Femur (tissue), 1 donor: ENCODE data around the gene CCDC28A.
"Not testable (repeated sequence)": the region's sequence is repeated elsewhere in the genome, so short reads cannot be mapped to it uniquely, and the experiment has no call there.

ENCODE experiments used
- DNase-seq: peaks from one replicate; pipeline ENCODE4 v3.0.0-alpha.2; 2017

CCDC28A gene

DNA sequence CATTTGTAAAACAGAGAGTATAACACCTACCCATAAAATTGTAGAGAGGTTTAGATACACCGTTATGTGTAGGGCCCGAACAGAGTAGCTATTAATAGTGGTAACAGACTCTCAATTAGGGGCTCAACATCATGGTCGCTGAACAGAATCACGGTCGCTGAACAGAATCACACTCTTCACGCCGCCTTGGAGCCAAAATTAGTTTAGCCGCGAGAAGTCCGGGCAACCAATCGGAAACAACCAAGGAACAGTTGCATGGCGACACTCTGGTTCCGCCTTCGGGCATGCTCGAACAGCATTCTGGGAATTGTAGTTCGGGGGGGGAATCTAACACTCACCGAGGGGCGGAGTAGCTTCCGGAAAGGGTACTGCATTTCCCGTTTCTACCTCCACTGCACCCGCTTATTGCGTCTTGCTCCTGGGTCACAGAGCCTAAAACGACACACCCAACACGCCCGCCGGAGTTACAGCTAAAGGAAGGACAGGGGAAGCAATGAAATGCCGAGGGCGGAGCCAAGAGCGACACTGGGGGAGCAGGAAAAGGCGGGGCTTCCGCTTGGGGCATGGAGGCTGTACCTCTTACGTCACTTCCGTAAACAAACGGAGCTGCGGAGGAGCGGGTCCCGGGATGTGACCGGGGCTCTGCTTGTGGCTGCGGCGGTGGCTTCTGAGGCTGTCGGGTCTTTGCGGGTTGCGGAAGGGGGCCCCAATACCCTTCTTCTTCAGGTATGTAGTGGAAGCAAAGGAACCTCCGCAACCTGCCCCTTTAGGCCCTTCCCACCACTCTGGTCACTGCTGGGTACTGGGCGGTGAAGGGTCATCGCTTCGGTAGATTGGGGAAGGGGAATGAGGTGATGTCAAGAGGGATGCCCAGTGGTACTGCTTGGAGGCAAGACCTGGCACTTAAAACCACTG lies at the start of gene CCDC28A:
TSS of gene CCDC28A (plus strand) at position 593 of the 915 bp plus-strand sequence. CDS start 2,352 bp downstream, outside the sequence.
- peak; percentile 96 for DNase-seq

DNA sequence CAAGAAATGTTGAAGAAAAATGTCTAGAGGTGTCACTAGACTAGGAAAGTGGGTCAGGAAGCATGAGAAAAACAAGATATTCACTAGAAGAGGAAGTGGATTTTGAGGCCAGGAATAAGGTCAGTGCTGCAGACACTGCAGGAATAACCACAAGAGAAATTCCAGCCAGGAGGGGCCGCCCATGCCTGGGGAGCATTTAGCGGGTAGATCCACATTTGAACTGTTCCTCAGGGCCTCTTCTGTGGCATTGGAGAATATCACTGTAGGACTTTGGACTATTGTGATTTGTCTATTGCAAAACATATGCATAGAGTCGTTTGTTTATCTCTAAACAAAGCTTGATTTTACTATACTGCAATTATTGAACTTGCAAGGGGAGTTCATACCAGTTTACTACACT lies 49.6 kb upstream of the CCDC28A start:
- peak; percentile 77 for DNase-seq

DNA sequence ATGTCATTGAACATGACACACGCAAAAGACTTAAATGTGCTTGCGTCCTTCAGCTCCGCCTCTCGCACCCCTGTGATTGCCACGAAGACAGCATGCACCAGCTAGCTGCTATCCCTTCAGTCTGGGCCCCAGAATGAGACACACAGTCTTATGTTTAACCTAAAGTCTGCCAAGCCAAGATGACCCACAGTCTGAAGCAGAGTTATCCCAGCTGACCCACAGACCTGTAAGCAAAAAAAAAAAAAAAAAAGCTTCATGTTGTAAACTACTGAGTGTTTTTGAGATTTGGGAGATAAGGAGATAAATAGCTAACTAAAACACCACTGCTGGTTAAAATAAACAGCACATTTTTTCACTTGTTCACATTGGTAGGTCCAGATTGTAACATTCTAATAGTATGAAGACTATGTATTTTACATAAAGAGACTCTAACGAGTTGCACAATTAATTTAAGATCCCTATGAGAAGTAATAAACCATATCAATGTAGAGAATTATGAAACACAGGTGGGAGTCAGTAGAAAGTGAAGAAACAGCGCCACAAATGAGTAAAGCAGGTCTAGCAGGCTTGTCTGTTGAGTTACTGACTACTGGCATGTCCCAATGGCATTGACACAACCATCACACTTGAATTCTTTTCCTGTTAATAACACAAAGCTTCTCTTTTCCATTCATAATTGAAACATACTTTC lies 47.4 kb upstream of the CCDC28A start:
- DNase-seq = no peak

DNA sequence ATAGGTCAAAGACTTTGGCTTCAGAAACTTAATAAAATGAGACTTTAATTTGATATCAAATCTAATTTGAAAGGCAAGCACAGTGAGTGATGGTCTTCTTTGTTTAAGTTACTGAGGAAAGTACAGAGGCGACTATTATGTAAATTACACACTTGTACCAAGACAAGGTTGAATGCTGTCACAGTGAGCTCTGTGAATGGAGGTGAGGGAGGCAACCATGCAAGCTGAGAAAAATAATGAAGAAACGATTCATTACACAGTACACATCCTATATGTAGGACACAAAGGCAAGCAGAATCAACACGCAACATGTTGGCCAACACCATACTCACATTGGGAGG lies 46.8 kb upstream of the CCDC28A start:
- no peak for DNase-seq

DNA sequence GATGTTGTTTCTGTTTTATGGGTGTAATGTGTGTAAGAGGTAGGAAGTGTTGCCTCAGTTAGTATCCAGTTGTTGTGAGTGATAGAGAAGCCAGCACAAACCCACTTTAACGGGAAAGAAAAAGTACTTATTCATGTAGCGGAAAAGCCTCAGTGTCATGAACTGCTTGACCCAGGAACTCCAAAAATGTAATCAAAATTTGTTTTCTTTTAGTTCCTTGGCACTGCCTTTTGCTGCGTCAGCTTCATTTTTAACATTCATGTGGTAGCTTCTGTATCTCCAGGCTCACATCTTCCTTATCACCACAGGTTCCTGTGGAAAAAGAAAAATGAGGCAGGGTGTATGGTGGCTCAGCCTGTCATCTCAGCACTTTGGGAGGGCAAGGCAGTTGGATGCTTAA lies 46.4 kb upstream of the CCDC28A start:
- no peak for DNase-seq

DNA sequence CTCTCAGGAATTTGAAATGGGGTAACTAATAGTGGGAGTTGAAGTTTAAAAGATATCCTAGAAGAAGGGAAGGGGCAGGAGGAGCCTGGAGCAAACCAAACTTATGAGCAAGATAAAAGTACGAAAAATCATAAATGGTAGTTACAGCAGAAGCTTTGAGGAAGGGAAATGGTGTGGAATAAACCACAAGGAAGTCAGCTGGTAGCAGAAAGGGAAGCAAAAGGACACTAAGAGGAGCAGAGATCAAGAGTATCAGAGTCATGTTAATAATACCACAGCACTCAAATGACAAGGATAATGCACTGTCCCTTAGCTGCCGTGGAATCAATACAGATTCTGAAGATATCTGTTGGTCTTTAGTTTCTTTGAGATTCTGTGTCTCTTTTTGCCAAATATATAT lies 44.9 kb upstream of the CCDC28A start:
- DNase-seq = no peak

DNA sequence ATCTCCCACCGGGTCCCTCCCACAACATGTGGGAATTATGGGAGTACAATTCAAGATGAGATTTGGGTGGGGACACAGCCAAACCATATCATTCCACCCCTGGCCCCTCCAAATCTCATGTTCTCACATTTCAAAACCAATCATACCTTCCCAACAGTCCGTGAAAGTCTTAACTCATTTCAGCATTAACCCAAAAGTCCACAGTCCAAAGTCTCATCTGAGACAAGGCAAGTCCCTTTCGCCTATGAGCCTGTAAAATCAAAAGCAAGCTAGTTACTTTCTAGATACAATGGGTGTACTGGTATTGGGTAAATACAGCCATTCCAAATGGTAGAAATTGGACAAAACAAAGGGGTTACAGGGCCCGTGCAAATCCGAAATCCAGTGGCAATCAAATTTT lies 43.5 kb upstream of the CCDC28A start:
- DNase-seq = not testable (repeated sequence)

GRCh38 chr6:138734585-138734984 lies 39.0 kb upstream of the CCDC28A start:
- DNase-seq = no peak

- DNase-seq = no peak
These were observed 36.9 kb upstream of the CCDC28A start for GRCh38 chr6:138736640-138737039.

- DNase-seq = no peak
These were observed 21.6 kb upstream of the CCDC28A start for GRCh38 chr6:138752017-138752416.

DNA sequence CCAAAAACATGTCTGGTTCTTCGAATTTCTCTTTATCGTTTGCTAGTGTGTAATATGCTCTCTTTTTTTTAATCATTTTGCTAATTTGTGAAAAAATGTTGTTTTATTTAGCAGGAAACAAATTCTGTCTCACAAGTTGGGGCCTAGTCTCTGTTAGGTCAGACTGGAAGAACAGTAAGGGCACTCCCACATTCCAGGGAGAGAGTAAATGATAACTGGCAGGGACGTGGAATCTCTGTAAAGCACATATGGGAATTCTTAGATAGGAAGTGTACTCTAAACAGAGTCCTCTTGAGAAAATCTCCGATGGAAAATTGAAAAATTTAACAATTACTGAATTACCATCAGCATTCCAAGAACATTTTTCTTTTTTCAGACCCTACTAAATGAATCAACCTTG lies 16.4 kb upstream of the CCDC28A start:
- DNase-seq = no peak

- no peak for DNase-seq
These were observed 7.5 kb upstream of the CCDC28A start for GRCh38 chr6:138765896-138766655.

DNA sequence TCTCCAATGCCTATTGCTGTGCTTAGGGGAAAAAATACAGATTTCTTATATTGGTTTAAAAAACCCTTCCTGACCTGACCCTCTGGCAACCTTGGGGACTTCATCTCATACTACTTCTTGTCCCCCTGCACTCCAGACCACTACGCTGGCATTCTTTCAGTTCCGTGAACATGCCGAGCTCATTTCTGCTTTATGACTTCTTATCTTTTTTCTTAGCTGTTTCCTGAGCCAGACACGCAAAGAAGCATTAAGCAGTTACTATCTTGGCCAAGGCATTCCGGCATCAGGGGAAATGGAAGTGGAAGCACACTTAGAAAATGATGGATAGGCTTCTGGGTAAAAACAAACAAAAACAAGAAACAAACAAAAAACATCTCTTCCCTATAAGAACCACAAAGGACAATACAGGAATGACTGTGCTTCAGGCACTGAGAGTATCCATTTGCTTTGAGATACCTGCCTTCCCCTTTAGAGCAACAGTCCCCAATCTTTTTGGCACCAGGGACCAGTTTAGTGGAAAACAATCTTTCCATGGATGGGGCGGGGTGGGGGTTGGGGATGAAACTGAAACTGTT lies 4.4 kb upstream of the CCDC28A start:
- DNase-seq = no peak

GRCh38 chr6:138772596-138773176 lies 883 bp upstream of the CCDC28A start:
- DNase-seq = no peak

GRCh38 chr6:138774370-138774769 lies 801 bp downstream of the CCDC28A start:
- no peak for DNase-seq

GRCh38 chr6:138776659-138777058 lies 3.1 kb downstream of the CCDC28A start:
- DNase-seq = no peak

GRCh38 chr6:138778331-138778730 lies 4.8 kb downstream of the CCDC28A start:
- no peak for DNase-seq

DNA sequence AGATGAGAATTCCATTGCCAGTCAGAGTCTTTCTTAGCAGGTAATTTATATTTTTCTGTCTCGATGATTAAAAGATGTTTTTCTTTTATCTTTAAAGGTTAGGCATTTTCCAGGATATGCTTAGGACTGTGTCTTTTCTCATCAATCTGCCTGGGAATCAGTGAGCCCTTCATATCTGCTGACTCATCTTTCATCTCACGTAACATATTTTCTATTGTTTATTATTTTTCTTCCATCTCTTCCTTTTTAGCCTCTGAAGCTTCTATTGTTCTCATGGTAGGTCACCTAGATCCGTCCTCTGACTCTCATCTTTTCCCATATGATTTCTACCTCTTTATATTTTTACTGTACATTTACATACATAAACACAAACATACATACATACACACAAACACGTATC lies 8.7 kb downstream of the CCDC28A start:
- no peak for DNase-seq

- no peak for DNase-seq
These were observed 11.5 kb downstream of the CCDC28A start for GRCh38 chr6:138785079-138785478.

DNA sequence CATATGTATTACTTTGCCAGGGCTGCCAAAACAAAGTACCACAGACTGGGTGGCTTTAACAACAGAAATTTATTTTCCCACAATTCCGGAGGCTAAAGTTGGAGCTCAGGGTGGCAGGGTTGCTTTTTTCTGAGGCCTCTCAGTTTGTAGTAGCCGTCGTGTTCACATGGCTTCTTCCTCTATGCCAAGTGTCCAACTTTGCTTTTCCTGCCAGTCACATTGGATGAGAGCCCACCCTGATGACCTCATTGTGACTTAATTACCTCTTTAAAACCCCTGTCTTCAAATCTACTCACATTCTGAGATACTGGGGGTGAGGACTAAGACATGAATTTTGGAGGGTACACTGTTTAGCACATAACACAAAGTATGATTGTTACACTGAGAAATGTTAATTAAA lies 12.4 kb downstream of the CCDC28A start:
- no peak for DNase-seq

GRCh38 chr6:138787138-138787537 lies 13.6 kb downstream of the CCDC28A start:
- DNase-seq = no peak

DNA sequence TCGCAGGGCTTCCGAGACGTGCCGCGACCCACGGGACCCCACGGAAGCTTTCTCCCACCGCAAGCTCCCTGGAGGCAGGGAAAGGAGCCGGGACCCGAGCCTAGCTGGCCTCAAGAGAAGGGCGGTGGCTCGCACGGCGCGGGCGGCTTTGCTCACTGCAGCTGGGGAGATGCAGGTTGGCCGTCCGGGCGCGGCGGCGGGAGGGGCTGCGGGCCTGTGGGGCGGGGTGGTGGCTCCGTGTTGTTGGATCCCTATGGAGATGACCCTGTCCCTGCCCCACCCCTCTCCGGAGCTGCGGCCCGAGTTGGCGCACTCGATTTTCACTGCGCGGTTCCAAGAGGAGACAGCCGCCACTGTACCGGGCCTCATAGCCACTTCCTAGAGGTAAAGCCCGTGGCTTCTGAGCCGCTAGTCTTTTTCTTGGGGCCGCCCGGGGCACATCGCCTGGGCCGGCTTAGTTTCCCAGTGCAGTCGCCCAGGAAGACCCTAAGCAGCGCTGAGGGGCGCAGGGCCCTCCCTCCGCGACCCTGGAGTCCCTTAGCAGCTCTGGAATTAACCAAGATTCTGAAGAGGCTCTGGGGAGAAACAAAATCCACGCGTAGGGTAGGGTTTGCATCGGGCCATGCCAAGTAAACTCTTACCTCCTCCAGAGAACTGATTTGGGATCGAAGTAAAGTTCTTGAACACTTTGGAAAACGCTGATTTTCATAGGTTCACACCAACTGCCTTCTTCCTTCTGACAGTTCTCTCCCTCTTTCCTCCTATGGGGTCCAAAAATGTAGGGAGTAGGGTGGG lies 22.4 kb downstream of the CCDC28A start, which contains the start of gene ECT2L:
TSS of gene ECT2L (plus strand) at position 279 of the 795 bp plus-strand sequence. CDS start 17,188 bp downstream, outside the sequence.
- DNase-seq = peak; percentile 87
